Stomach (tissue), 9 donors: Measurements from ENCODE around the gene JAG1. TPM values are rescaled to one million over a fixed set of nuclear protein-coding genes. Genes with fewer than 3 reads are reported as not detected.

Experiments
- DNase-seq, 2 donors: peaks; one replicate each; pipeline versions ENCODE4 v3.0.0 to v3.0.0-alpha.2; 2013 to 2019
- H3K27ac ChIP-seq, 5 donors: fragments of 200-600 bp in 4 of 5; sonication (generic) in 4 of 5; one replicate each; pipeline ENCODE4 v1.5.1; 2013 to 2019; ENCODE audit warnings: mild to moderate bottlenecking in 1 of 5, moderate library complexity in 1 of 5
- H3K27me3 ChIP-seq, 3 donors: fragments of 200-600 bp; sonication (generic); one replicate each; pipeline ENCODE4 v1.5.1; 2017 to 2019; ENCODE audit warnings: mixed run types in 1 of 3
- H3K36me3 ChIP-seq, 4 donors: fragments of 200-600 bp; sonication (generic); 1 replicate in 3 of 4; 2 replicates in 1 of 4; pipeline ENCODE4 v1.5.1; 2016 to 2019
- H3K4me1 ChIP-seq, 4 donors: fragments of 200-600 bp; sonication (generic); one replicate each; pipeline ENCODE4 v1.5.1; 2016 to 2019
- H3K4me3 ChIP-seq, 4 donors: fragments of 200-600 bp; sonication (generic) in 3 of 4; one replicate each; pipeline ENCODE4 v1.5.1; 2016 to 2019; ENCODE audit warnings: mild to moderate bottlenecking in 1 of 4
- H3K9me3 ChIP-seq, 4 donors: fragments of 200-600 bp; sonication (generic); one replicate each; pipeline ENCODE4 v1.5.1; 2016 to 2019
- EP300 ChIP-seq: sonication (generic); formaldehyde crosslinking; IDR thresholded peaks from one replicate; pipeline ENCODE4 v1.6.1; 2017; ENCODE audit warnings: antibody characterized with exemption
- POLR2A ChIP-seq, 4 donors: fragments of 450-650 bp; IDR thresholded peaks; one replicate each; pipeline ENCODE4 v1.6.1; 2016; ENCODE audit warnings: antibody characterized with exemption in 4 of 4, control low read depth in 2 of 4, mild to moderate bottlenecking in 1 of 4, moderate library complexity in 1 of 4
- POLR2AphosphoS5 ChIP-seq, 3 donors: sonication (generic); formaldehyde crosslinking; IDR thresholded peaks; one replicate each; pipeline ENCODE4 v1.6.1; 2016; ENCODE audit warnings: antibody characterized with exemption in 3 of 3
- WGBS, 5 donors: extraction: QIAGEN DNeasy Blood & Tissue Kit in 3 of 5; methylation state at CpG; one replicate each; pipeline versions ENCODE4 v1.1.5 to v1.1.7; 2013 to 2018; 5-methylcytosine and 5-hydroxymethylcytosine counted together
- intact Hi-C: fragments of 100-400 bp; cut with DNase I; formaldehyde crosslinking; loops from one replicate; pipeline ENCODE4 v1.15.1; 2023; ENCODE audit warnings: low total_unique reads
- polyA plus RNA-seq, 3 donors: library from polyadenylated mRNA; stranded (reverse); fragments of 200-250 nt; gene quantifications; one replicate each; pipeline ENCODE4 v1.2.3, GENCODE V29; 2013
- total RNA-seq, 5 donors: library from RNA; depleted of rRNA; stranded (reverse); fragments of >200 nt; gene quantifications; one replicate each; pipeline versions ENCODE4 v1.1.0 to v1.2.3, GENCODE V29; 2014 to 2016
- TF ChIP-seq, protein P1 (sequence below), 7 experiments: fragments of 450-650 bp in 4 of 7; fragments of 200-600 bp in 3 of 7; sonication (generic) in 3 of 7; IDR thresholded peaks; one replicate each; pipeline ENCODE4 v1.5.1; 2016 to 2019; ENCODE audit warnings: antibody characterized with exemption in 7 of 7, control low read depth in 2 of 7, mild to moderate bottlenecking in 1 of 7
- donor health status: healthy with polysubstance abuse.
- donor health status: Bipolar disorder and iron deficiency.
- donor health status: healthy.

Gene JAG1
- total and polyA plus RNA-seq, 8 donors = 5.2 to 133 (median 62.2) TPM

DNA sequence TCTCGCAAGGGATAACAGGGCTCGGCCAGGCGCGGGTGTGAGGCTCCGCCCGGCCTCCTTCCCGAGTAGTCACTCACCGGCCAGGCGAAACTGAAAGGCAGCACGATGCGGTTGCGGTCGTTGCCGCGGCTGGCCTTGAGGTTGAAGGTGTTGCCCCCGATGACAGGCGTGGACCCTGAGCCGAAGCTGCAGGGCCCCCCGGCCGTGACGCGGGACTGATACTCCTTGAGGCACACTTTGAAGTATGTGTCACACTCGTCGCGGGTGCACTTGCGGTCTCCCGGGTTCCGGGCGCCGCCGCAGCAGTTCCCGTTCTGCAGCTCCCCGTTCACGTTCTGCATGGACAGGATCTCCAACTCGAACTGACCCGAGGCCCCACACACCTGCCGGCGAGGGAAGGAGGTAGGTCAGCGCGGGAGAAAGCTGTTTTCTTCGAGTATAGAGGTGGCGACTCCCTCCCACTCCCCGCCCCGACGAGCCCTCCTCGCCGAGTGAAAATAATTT, 1.1 kb downstream of the JAG1 start:
- H3K9me3 ChIP-seq = no peaks in the 10 kb centered on the region
- peak overlapping the region; percentile 95 to 100 (median 98) for H3K27ac ChIP-seq
- no peak for TF ChIP-seq EP300
- TF ChIP-seq POLR2AphosphoS5 (IDR thresholded peaks at IDR 0.05) = peak in 2 of 3 donors; percentile 18 to 34
- H3K4me3 ChIP-seq = peak overlapping the region; percentile 78 to 94 (median 88)
- peak; percentile 71 to 82 for DNase-seq
- peaks cover 17 to 52% (median 47%) of the 10 kb centered on the region in 4 donors for H3K4me1 ChIP-seq
- no peaks in the 10 kb centered on the region for H3K27me3 ChIP-seq
- peaks cover 0 to 14% (median 11%) of the 10 kb centered on the region in 4 donors for H3K36me3 ChIP-seq
- intact Hi-C loops = no loop called here
- WGBS, 5 donors = 0 to 1% (median 1%) methylated on average over 23 to 47 of the region's 47 CpGs

DNA sequence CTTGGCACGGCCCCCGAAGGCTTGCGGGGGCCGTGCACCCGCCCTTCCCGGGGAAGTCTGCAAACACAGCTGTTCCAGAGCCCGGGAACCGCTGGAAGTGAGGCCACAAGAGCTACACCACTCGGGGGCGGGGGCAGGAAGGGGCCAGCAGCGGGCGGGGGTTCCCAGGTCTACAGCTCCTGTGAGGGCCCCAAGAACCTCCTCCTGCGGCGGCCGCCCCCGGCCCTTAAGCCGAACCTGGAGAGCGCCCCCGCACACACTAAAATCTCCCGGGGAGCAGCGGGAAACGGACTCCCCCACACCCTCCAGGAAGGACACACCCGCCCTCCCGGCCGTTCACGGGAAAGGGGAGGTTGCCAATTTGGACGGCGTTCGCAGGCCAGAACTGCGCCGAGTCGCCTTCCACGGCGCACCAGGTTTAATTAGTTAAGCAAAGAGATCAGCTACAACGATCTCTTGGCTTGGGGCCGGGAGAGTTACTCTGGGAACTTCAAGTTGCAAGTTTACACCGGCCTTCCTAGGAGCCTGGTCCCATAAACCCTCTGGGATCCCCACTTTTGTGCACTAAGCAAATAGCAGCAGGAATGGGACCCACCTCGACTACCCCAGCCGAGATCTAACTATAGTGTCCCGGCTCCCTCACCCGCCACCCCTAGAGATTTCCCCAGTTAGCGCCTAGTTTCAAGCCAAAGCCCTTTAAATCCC, 1.7 kb downstream of the JAG1 start:
- WGBS, 5 donors = 0 to 2% (median 1%) methylated on average over 12 to 42 of the region's 42 CpGs
- intact Hi-C loops = no loop called here
- DNase-seq = peak; percentile 75 to 84
- TF ChIP-seq POLR2AphosphoS5 (IDR thresholded peaks at IDR 0.05) = peak in 2 of 3 donors; percentile 18 to 66
- TF ChIP-seq POLR2A (IDR thresholded peaks at IDR 0.05) = no peak
- no peaks in the 10 kb centered on the region for H3K9me3 ChIP-seq
- peaks cover 22 to 58% (median 53%) of the 10 kb centered on the region in 4 donors for H3K4me1 ChIP-seq
- H3K27me3 ChIP-seq = no peaks in the 10 kb centered on the region
- peak overlapping the region; percentile 78 to 94 (median 88) for H3K4me3 ChIP-seq
- peaks cover 0 to 20% (median 17%) of the 10 kb centered on the region in 4 donors for H3K36me3 ChIP-seq
- H3K27ac ChIP-seq = peak overlapping the region; percentile 95 to 100 (median 98)

DNA sequence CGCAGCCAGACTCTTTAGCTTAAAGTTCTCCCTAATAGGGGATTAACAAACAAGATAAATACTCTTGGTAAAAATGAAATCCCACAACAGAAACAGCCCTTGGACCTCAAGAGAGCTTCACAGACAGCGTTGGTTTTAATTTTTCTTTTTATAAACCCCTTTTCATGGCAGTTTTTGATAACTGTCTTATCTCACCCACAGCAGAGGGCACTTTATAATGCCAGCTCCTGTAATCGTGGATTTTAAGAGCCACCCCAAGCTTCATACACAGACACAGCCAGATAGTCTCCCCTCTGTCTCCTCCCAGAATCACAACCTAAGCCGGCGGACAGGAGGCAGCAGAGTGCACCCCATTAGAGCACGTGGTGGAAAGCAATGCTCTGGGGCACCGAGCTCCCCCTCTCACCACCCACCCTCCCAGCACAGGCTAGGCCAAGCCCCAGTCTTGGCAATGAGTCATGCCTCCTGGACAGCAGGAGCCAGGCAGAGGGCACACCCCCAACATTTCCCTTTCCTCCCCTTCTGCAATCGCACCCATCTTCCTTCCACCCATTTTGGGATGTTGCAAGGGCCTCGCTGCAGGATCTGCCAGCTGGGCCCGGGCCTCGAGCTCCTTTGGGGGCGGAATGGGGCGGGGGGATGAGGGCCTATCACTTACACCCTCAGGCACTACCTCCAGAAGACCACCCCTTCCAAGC, 2.4 kb downstream of the JAG1 start:
- Histone ChIP-seq H3K27ac (peak overlapping the region; percentile 95 to 100 (median 98)), H3K27me3 (no peaks in the 10 kb centered on the region), H3K36me3 (peaks cover 0 to 27% (median 24%) of the 10 kb centered on the region in 4 donors), H3K9me3 (no peaks in the 10 kb centered on the region), H3K4me3 (peak overlapping the region; percentile 78 to 94 (median 88)), H3K4me1 (peaks cover 29 to 65% (median 60%) of the 10 kb centered on the region in 4 donors)
- intact Hi-C loops = no loop called here
- 2 to 8% (median 3%) methylated on average over 11 to 13 of the region's 13 CpGs for WGBS, 5 donors
- peak; percentile 26 to 78 (median 77) for TF ChIP-seq POLR2AphosphoS5 (IDR thresholded peaks at IDR 0.05)
- TF ChIP-seq, protein P1, sequence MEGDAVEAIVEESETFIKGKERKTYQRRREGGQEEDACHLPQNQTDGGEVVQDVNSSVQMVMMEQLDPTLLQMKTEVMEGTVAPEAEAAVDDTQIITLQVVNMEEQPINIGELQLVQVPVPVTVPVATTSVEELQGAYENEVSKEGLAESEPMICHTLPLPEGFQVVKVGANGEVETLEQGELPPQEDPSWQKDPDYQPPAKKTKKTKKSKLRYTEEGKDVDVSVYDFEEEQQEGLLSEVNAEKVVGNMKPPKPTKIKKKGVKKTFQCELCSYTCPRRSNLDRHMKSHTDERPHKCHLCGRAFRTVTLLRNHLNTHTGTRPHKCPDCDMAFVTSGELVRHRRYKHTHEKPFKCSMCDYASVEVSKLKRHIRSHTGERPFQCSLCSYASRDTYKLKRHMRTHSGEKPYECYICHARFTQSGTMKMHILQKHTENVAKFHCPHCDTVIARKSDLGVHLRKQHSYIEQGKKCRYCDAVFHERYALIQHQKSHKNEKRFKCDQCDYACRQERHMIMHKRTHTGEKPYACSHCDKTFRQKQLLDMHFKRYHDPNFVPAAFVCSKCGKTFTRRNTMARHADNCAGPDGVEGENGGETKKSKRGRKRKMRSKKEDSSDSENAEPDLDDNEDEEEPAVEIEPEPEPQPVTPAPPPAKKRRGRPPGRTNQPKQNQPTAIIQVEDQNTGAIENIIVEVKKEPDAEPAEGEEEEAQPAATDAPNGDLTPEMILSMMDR (IDR thresholded peaks at IDR 0.05) = peak in 4 of 7 experiments; percentile 23 to 53 (median 50)
- no peak for TF ChIP-seq POLR2A (IDR thresholded peaks at IDR 0.05)
- DNase-seq = peak; percentile 74 to 95

DNA sequence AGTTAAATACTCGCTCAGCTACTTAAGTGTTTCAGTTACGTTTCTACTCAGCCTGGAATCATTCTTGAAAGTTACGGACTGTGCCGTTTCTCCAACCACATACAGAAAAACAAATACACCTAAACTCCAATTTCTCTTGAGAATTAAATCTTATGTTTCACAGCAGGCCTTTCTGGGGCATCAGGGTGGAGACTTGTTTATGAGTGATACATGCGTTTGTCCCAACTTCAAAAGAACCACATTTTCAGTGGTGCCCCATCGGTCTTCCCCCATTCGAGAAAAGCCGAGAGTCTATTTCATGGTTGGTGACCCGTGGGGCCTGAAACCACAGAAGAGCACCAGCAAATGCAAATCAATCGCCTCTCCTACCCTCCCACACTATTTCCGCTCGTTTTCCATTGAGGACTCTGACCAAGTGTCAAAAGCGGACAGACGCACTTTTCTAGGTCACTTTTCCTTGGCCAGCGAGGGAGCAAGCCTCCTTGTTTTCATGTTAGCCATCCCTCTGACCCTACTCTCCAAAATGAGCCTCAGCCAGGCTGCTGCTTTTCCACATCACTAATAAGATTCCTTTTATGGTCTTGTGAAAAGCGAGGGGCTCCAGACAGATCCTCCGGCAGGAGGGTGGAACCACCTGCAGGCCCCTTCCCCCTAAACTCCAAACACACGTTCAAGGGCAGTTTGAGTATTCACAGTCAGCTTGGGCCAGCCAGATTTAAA, 3.1 kb downstream of the JAG1 start:
- TF ChIP-seq EP300 = no peak
- TF ChIP-seq POLR2A (IDR thresholded peaks at IDR 0.05) = no peak
- TF ChIP-seq, protein P1 (IDR thresholded peaks at IDR 0.05) = no peak
- TF ChIP-seq POLR2AphosphoS5 (IDR thresholded peaks at IDR 0.05) = no peak
- WGBS, 5 donors = 14 to 32% (median 24%) methylated on average over 18 of the region's 18 CpGs
- H3K27ac ChIP-seq = peak overlapping the region; percentile 65 to 99 (median 98)
- intact Hi-C loops = no loop called here
- H3K36me3 ChIP-seq = peaks cover 0 to 34% (median 28%) of the 10 kb centered on the region in 4 donors
- H3K9me3 ChIP-seq = no peaks in the 10 kb centered on the region
- no peaks in the 10 kb centered on the region for H3K27me3 ChIP-seq
- H3K4me1 ChIP-seq = peaks cover 35 to 70% (median 66%) of the 10 kb centered on the region in 4 donors
- DNase-seq = peak in 1 of 2 donors; percentile 50
- H3K4me3 ChIP-seq = peak overlapping the region; percentile 78 to 94 (median 88)
